ENCODE measurements around the gene STKLD1.

DNA sequence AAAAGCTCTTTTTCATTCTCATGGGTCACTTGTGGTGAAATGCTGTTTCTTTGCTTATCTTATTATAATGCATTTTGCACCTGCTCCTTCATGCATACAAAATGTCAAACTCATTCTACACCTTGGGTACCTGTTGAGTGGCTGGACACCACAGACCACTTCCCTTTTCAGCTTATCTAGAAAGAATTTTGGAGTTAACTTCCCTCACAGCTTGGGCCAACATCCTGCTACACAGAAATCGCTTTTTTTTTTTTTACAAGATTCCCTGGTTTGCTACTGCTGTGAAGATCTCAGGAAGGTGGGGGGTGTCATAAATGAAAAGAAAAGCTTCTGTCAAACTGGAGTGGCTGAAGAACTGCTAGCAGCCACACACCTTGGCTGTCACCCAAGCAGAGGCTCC, 39.0 kb downstream of the STKLD1 start:
- TF ChIP-seq SPI1 (IDR thresholded peaks at IDR 0.05; ENCODE audit: low read depth, low read length) (peak; percentile 80), POLR2AphosphoS5 (IDR thresholded peaks at IDR 0.05; ENCODE audit: low read depth, low read length) (no peak), POLR2A (IDR thresholded peaks at IDR 0.05; ENCODE audit: low read depth, low read length) (no peak)

All from GM12891 (cell line).